Measurements from ENCODE around the gene OR2G3.

- TF ChIP-seq CTCF (IDR thresholded peaks at IDR 0.05 in 8 of 11, conservative IDR thresholded peaks at IDR 0.05 in 3 of 11) = no peak
- TF ChIP-seq POLR2A (IDR thresholded peaks at IDR 0.05) = no peak
Measured at GRCh38 chr1:247574664-247575063, 30.7 kb upstream of the OR2G3 start.
